CD4-positive, alpha-beta T cell treated with Interleukin-15 for 1 hour (primary cell): Measurements from ENCODE around the gene DNAL4.

ENCODE experiments used
- DNase-seq: peaks from one replicate; pipeline ENCODE4 v3.0.0-alpha.2; 2020

Gene DNAL4

DNA sequence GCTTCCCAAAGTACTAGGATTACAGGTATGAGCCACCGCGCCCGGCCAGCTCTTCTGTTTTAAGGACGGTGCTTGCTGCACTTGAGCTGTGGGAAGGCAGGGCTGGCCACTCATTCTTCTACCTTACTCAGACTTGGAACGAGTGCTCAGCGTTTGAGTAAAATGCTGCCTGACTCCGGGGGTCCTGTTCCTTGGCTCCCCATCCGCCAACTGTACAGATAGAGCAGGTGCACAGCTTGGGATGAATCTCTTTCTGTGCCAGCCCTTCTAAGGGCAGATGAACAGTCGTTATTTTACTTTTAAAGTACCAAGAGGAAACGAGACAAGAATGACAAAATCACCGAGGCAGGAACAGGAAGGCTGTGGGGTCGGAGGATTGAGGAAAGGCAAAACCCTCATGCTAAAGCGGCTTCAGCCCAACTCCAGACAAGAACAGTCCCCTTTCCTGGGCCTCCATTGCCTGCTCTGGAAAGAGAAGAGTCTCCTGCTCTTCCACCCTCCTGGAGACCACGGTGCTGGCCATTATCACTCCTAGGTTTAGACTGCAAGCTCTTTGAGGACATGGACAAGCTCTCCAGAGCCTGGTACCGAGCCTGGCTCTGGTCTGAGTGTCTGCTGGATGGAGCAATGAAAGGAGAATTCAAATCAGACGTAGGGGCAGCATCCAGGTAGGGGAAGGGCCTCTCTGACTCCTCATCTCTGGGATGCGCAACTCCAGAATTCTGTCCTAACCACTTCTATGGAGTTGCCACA is 37.1 kb downstream of the DNAL4 start:
- no peak for DNase-seq

DNA sequence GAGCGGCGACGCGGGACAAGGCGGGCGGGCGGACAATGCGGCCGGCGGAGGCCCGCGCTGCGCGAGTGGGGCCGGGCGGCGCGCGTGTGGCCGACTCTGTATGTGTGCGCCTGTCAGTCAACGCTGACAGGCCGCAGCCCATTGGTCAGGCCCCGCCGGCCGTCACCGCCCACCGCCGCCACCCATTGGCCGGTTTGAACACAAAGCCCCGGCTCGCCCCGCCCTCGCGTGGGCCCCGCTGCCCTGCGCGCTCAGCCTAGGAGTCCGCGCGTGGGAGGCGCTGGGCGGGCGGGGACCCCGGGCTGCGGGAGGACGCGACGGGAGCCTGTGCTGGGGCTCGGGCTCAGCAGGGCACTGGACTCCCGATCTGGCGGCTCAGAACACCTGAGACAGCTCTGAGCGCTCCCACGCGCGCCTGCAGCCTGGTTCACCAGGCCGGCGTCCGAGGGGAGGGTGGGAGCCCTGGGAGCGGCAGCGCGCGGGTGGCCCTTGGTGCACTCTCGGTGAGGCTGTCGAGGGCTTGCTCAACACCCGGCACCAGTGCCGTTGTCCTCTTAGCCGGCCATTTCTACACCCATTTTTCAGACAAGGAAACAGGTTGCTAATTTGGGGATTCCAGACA is 37.9 kb downstream of the DNAL4 start, which contains the start of gene SUN2:
Gene SUN2 (minus strand): TSS at position 88 of the 622 bp plus-strand sequence. CDS start 3,370 bp downstream, outside the sequence.
- peak; percentile 93 for DNase-seq

GRCh38 chr22:38755155-38755910 is 38.6 kb downstream of the DNAL4 start:
- DNase-seq = peak; percentile 85

DNA sequence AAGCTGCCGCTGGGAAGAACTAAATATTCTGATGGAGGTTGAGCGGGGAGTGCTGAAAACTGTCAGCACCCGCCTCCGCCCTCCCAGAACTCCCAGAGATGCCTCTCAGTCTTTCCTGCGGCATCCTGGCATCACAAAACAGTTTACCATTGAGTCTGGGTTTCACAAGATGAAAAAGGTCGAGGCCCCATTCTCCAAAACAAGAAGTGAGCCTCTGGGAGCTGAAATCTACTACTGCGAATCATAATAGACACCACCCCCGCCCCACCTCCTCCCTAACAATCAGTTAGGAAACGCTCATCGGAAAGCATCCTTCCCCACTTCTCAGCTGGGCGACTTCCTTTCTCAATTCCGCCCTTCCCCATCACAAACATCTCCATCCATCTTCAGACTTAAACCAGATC is 39.2 kb downstream of the DNAL4 start:
- DNase-seq = peak; percentile 50

- no peak for DNase-seq
Measured at GRCh38 chr22:38753948-38754750, 39.8 kb downstream of the DNAL4 start.

GRCh38 chr22:38751422-38752346 is 42.3 kb downstream of the DNAL4 start:
- peak; percentile 84 for DNase-seq

DNA sequence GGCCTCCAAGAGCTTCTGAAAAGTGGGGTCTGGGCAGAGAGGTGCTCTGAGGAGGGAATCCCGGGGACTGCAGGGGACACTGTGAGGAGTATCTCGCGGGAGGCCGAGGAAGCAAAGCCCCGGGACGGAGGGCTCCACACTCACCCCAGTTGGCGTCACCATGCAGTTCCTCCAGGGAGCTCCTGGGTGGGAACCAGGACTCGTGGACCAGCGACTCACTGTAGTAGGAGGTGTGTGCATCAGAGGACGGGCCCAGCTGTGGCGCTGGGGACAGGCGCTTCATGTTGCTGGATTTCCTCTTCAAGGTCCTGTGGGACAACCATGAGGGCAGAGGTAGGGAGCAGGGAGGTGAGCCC is 42.9 kb downstream of the DNAL4 start:
- DNase-seq = no peak

GRCh38 chr22:38750638-38751037 is 43.3 kb downstream of the DNAL4 start:
- DNase-seq = no peak

- DNase-seq = no peak
Measured at GRCh38 chr22:38750104-38750503, 43.8 kb downstream of the DNAL4 start.

DNA sequence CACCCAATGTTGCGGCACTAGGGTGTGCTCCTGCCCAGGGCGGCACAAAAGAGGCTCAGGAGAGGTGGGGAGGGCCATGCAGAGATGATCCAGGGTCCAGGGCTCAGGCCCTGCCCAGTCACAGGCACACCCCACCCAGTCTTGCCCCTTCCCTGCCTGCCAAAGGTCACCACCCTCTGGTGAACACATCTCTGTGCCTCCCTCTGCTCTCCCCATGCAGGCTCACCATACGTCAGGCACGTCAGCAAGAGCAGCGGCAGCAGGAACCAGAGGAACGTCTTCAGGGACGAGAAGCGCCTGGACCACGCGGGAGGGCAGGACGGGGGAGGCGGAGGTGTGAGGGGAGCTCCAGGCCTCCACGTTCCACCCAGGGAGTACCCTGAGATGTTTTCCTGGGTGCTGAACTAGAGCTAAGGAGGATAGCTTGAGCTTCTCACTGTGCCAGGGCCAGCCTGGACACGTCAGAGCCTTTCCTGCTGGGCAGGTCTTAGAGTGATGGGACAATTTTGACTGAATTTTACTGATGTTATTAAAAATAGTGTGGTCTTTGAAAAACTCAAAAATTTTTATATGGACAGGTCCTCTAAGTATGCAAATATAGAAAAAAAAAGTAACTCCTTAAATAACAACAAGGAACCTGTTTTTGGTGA is 45.3 kb downstream of the DNAL4 start:
- DNase-seq = no peak

DNA sequence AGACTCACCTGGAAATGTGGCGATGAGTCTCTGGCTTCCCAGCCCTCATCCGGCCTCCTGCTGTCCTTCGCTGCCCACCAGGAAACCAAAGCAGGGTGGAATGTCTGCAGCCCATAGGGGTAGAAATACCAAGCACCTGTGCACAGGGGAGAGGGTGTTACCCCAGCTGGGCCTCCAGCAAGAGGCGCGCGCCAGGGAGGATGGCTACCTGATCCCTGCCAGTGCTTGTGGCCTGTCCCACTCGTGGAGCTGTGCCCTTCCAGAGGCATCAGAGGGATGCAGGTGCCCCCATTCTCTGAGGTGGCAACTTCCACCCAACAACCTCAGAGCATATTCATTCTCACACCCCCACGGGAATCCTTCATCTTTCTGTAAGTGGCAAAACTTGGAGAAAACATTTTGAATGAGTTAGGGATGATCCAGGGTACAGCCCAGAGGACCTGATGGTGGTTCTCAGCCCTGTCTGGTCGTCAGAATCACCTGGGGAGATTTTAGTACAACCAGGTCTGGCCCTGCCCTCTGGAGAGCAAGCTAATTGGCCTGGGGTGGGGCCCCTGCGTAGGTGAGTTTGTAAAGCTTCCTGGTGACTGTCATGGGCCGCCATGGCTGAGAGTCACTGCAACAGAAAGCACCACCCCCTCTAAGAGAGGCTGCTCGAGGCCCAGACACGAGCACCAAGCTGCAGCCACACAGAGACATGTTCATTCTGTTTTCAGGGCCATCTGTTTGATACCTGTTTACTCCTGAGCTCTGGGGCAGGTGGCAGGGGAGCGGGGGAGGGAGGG is 48.1 kb downstream of the DNAL4 start:
- no peak for DNase-seq

GRCh38 chr22:38744981-38745380 is 49.0 kb downstream of the DNAL4 start:
- DNase-seq = no peak

DNA sequence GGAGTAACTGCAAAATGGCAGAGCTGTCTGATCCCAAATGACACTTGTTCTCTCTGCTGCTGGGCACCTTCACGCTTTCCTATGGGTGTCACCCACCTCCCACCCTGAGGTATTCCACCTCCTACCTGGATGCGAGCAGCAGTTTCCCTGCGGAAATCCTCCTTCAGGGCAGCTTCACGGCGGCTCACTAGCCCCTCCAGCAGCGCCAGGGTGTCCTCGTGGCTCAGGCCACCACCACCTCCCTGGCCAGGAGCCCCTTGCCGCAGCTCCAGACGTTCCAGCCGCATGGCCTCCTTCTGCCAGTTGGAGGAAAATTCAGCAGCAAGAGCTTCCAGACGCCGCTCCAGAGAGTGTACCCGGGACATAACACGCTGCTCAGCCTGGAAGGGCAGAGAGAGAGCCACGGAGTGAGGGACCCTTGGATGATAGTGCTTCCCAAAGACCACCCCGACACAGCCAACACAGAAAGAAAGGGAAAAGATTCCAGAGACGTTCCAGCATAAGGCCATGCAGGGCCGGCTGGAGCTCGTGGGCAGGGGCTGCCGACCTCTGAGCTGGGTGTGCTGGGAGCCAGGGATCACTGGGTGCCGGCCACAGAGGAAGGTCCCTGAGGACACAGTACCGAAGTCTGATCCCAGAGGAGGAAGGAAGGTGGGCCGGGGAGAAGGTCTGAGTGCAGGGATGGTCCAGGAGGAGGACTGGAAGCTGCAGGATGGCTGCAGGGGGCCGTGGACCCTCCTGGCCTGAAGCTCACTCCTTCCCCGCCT is 51.6 kb downstream of the DNAL4 start:
- DNase-seq = no peak

GRCh38 chr22:38741576-38741975 is 52.4 kb downstream of the DNAL4 start:
- no peak for DNase-seq

- no peak for DNase-seq
Measured at GRCh38 chr22:38741166-38741565, 52.8 kb downstream of the DNAL4 start.

GRCh38 chr22:38740754-38741153 is 53.2 kb downstream of the DNAL4 start:
- no peak for DNase-seq

DNA sequence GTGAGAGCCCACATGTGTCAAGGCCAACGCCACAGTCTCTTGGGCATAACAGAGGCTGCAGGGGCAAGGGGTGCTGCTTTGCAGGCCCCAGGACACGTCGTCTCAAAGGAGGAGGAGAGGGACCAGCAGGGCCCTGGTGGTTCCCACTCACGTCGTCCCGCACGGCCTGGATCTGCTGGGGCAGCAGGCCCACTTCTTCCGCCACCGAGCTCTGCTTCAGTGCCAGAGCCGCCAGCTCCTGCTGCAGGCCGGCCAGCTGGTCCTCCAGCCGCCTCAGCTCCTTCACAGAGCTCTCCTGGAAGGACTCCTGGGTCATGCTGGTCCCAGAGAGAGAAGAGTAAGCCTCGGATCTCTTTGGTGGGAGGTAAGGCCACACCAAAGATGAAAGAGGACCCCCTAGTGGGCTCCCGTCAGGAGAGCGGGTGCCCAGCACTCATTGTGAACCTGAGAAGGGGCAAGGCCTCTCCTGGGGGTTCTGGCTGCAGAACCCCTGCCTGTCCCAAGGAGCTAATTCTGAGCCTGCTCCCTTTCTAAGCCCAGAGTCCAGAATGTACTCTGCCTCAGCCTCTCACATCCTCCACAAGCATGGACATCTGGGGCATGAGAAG is 53.7 kb downstream of the DNAL4 start:
- DNase-seq = no peak

GRCh38 chr22:38739300-38740055 is 54.5 kb downstream of the DNAL4 start:
- no peak for DNase-seq
